WTC11 (cell line): Measurements from ENCODE around the gene MICAL2. TPM values are rescaled to one million over a fixed set of nuclear protein-coding genes. Genes with fewer than 3 reads are reported as not detected.

Experiments
- ATAC-seq: fragments of 200-7000 bp; cut with Tn5 transposase; 2 replicates; pipeline ENCODE4 v1.10.0; 2021; ENCODE audit warnings: mild to moderate bottlenecking, moderate library complexity
- CTCF ChIA-PET: fragments of 300-600 bp; sonication (Branson Sonifier 250); formaldehyde crosslinking; loops from one replicate; lab custom pipeline; 2021; ENCODE audit warnings: antibody characterized with exemption; lab: Charles Lee
- POLR2A ChIA-PET: fragments of 350-600 bp; sonication (Branson Sonifier 250); formaldehyde crosslinking; loops from one replicate; lab custom pipeline; 2021; ENCODE audit warnings: antibody characterized with exemption; lab: Charles Lee
- DNase-seq: peaks from one replicate; pipeline ENCODE4 v3.0.0; 2021; ENCODE audit warnings: low spot score
- H3K27ac Mint-ChIP-seq: 2 replicates; pipeline ENCODE4 v1.8.0; 2021; ENCODE audit warnings: mixed read lengths
- H3K27me3 Mint-ChIP-seq: 2 replicates; pipeline ENCODE4 v1.8.0; 2021; ENCODE audit warnings: low read depth, mild to moderate bottlenecking, moderate library complexity, mixed read lengths
- H3K36me3 Mint-ChIP-seq: 2 replicates; pipeline ENCODE4 v1.8.0; 2021; ENCODE audit warnings: mixed read lengths
- H3K4me1 Mint-ChIP-seq: 2 replicates; pipeline ENCODE4 v1.8.0; 2022; ENCODE audit warnings: mixed read lengths
- H3K4me3 Mint-ChIP-seq: 2 replicates; pipeline ENCODE4 v1.8.0; 2021; ENCODE audit warnings: mild to moderate bottlenecking, moderate library complexity, mixed read lengths
- H3K9me3 Mint-ChIP-seq: 2 replicates; pipeline ENCODE4 v1.8.0; 2021; ENCODE audit warnings: mixed read lengths
- CBFB ChIP-seq: sonication (generic); formaldehyde crosslinking; IDR thresholded peaks from 2 replicates; pipeline ENCODE4 v1.8.1; 2022; ENCODE audit warnings: mild to moderate bottlenecking, low read depth, missing genetic modification reagents
- CTCF ChIP-seq: fragments of 200-600 bp; IDR thresholded peaks from 2 replicates; pipeline ENCODE4 v1.8.0; 2022; ENCODE audit warnings: antibody characterized with exemption
- E2F1 ChIP-seq: sonication (generic); formaldehyde crosslinking; IDR thresholded peaks from 2 replicates; pipeline ENCODE4 v1.8.0; 2022; ENCODE audit warnings: mild to moderate bottlenecking, missing genetic modification reagents
- FOXJ3 ChIP-seq: sonication (generic); formaldehyde crosslinking; IDR thresholded peaks from 2 replicates; pipeline ENCODE4 v1.9.0; 2021; ENCODE audit warnings: missing genetic modification reagents, mild to moderate bottlenecking, borderline replicate concordance
- GABPB1 ChIP-seq: sonication (generic); formaldehyde crosslinking; IDR thresholded peaks from 2 replicates; pipeline ENCODE4 v1.8.1; 2023; ENCODE audit warnings: mild to moderate bottlenecking, missing genetic modification reagents
- HMGA2 ChIP-seq: fragments of 250-450 bp; sonication (Bioruptor Pico); IDR thresholded peaks from 2 replicates; pipeline ENCODE4 v1.4.0; 2021; ENCODE audit warnings: mild to moderate bottlenecking, moderate library complexity
- MLX ChIP-seq: sonication (generic); formaldehyde crosslinking; IDR thresholded peaks from 2 replicates; pipeline ENCODE4 v1.8.1; 2023; ENCODE audit warnings: mild to moderate bottlenecking, missing genetic modification reagents, moderate library complexity
- MYBL2 ChIP-seq: sonication (generic); formaldehyde crosslinking; IDR thresholded peaks from 2 replicates; pipeline ENCODE4 v1.8.1; 2023; ENCODE audit warnings: mild to moderate bottlenecking, moderate library complexity, missing genetic modification reagents
- NFATC4 ChIP-seq: fragments of 250-450 bp; sonication (Bioruptor Pico); IDR thresholded peaks from 2 replicates; pipeline ENCODE4 v1.9.0; 2021; ENCODE audit warnings: mild to moderate bottlenecking
- NR1H2 ChIP-seq: sonication (generic); formaldehyde crosslinking; IDR thresholded peaks from 2 replicates; pipeline ENCODE4 v1.9.0; 2021; ENCODE audit warnings: mild to moderate bottlenecking, moderate library complexity, missing genetic modification reagents
- SMAD3 ChIP-seq: sonication (generic); formaldehyde crosslinking; IDR thresholded peaks from 2 replicates; pipeline ENCODE4 v1.8.0; 2022; ENCODE audit warnings: missing genetic modification reagents, mild to moderate bottlenecking, borderline replicate concordance
- TEAD4 ChIP-seq: sonication (generic); formaldehyde crosslinking; IDR thresholded peaks from 2 replicates; pipeline ENCODE4 v1.8.0; 2022; ENCODE audit warnings: mild to moderate bottlenecking, missing genetic modification reagents
- ZBTB21 ChIP-seq: sonication (generic); formaldehyde crosslinking; IDR thresholded peaks from 2 replicates; pipeline ENCODE4 v1.8.1; 2023; ENCODE audit warnings: mild to moderate bottlenecking, missing genetic modification reagents, borderline replicate concordance
- ZNF121 ChIP-seq: sonication (generic); formaldehyde crosslinking; IDR thresholded peaks from 2 replicates; pipeline ENCODE4 v1.8.0; 2023; ENCODE audit warnings: missing genetic modification reagents
- ZNF138 ChIP-seq: sonication (generic); formaldehyde crosslinking; conservative IDR thresholded peaks from 2 replicates; pipeline ENCODE4 v1.8.1; 2022; ENCODE audit warnings: mild to moderate bottlenecking, moderate library complexity, missing genetic modification reagents
- ZNF263 ChIP-seq: sonication (generic); formaldehyde crosslinking; IDR thresholded peaks from 2 replicates; pipeline ENCODE4 v1.8.1; 2022; ENCODE audit warnings: low read depth, mild to moderate bottlenecking, moderate library complexity, missing genetic modification reagents
- ZNF317 ChIP-seq: sonication (generic); formaldehyde crosslinking; IDR thresholded peaks from 2 replicates; pipeline ENCODE4 v1.8.1; 2023; ENCODE audit warnings: low read depth, mild to moderate bottlenecking, moderate library complexity, missing genetic modification reagents, borderline replicate concordance
- ZNF396 ChIP-seq: fragments of 250-450 bp; sonication (Bioruptor Pico); IDR thresholded peaks from 2 replicates; pipeline ENCODE4 v1.8.0; 2021; ENCODE audit warnings: mild to moderate bottlenecking, moderate library complexity, borderline replicate concordance
- ZNF423 ChIP-seq: fragments of 250-450 bp; sonication (Bioruptor Pico); IDR thresholded peaks from 2 replicates; pipeline ENCODE4 v2.1.2; 2022; ENCODE audit warnings: mild to moderate bottlenecking, moderate library complexity
- total RNA-seq: library from RNA; stranded (reverse); gene quantifications from 3 replicates; pipeline ENCODE4 v1.2.3, GENCODE V29; 2021
- TF ChIP-seq, protein P1 (sequence below): sonication (generic); formaldehyde crosslinking; IDR thresholded peaks from 2 replicates; pipeline ENCODE4 v1.8.0; 2023; ENCODE audit warnings: missing genetic modification reagents, mild to moderate bottlenecking, borderline replicate concordance
- TF ChIP-seq, protein P2 (sequence below): sonication (generic); formaldehyde crosslinking; IDR thresholded peaks from 2 replicates; pipeline ENCODE4 v1.8.1; 2023; ENCODE audit warnings: mild to moderate bottlenecking, missing genetic modification reagents, moderate library complexity

The MICAL2 gene
- total RNA-seq, 1 experiment from 2014 or later: 3.1 TPM

GRCh38 chr11:12303421-12304149, 193.2 kb downstream of the MICAL2 start:
- Mint-ChIP-seq H3K9me3 (peaks cover 16% of the 10 kb centered on the region), H3K4me3 (no peak overlapping the region), H3K36me3 (no peaks in the 10 kb centered on the region), H3K27ac (no peak overlapping the region), H3K4me1 (0 out of 2 replicates have a peak, but pooled peaks cover 4% of the 10 kb centered on the region), H3K27me3 (no peaks in the 10 kb centered on the region; the same call in 1 of the 2 replicates)
- POLR2A ChIA-PET: no interaction called here
- no peak for ATAC-seq
- CTCF ChIA-PET: interaction anchor here (0.6 to 0.7 kb wide), 2 partner anchors 15 to 449 kb away, joined by 3 to 6 read pairs; no protein-coding TSS in a partner anchor
- TF ChIP-seq ZNF396 (CRISPR knock-in tag) (no peak), ZNF138 (no peak), ZNF317 (CRISPR knock-in tag) (no peak), HMGA2 (CRISPR knock-in tag) (peak; percentile 28; the same call in 1 of the 2 replicates)
- DNase-seq: no peak

DNA sequence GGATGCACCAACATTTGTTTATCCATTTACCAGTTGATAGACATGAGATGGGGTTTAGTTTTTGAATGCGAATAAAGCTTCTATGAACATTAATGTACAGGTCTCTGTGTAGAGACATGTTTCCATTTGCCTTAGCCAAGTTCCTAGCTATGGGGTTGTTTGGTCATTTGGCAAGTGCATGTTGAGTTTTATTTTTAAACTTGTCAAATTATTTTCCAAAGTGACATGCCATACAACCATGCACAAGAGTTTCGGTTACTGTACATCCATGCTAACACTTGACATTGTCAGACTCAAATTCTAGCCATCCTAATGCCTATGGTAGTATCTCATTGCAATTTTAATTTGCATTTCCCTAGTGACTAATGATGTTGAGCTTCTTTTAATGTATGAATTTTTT, 196.4 kb downstream of the MICAL2 start:
- H3K27me3 Mint-ChIP-seq: no peaks in the 10 kb centered on the region
- peaks cover 12% of the 10 kb centered on the region for H3K9me3 Mint-ChIP-seq
- H3K4me3 Mint-ChIP-seq: no peak overlapping the region
- no peaks in the 10 kb centered on the region for H3K36me3 Mint-ChIP-seq
- H3K27ac Mint-ChIP-seq: no peak overlapping the region
- DNase-seq: no peak
- POLR2A ChIA-PET: no interaction called here
- H3K4me1 Mint-ChIP-seq: 0 out of 2 replicates have a peak, but pooled peaks cover 4% of the 10 kb centered on the region
- no peak for ATAC-seq
- no peak for TF ChIP-seq NFATC4 (CRISPR knock-in tag)
- TF ChIP-seq ZBTB21 (CRISPR knock-in tag): no peak
- TF ChIP-seq MLX (CRISPR knock-in tag): no peak
- no peak for TF ChIP-seq MYBL2 (CRISPR knock-in tag)
- TF ChIP-seq ZNF121 (CRISPR knock-in tag): no peak
- no peak for TF ChIP-seq ZNF263
- TF ChIP-seq CTCF: no peak
- no peak for TF ChIP-seq CBFB (CRISPR knock-in tag)
- no peak for TF ChIP-seq TEAD4
- TF ChIP-seq GABPB1 (CRISPR knock-in tag): no peak
- TF ChIP-seq ZNF423: no peak
- TF ChIP-seq, protein P1, sequence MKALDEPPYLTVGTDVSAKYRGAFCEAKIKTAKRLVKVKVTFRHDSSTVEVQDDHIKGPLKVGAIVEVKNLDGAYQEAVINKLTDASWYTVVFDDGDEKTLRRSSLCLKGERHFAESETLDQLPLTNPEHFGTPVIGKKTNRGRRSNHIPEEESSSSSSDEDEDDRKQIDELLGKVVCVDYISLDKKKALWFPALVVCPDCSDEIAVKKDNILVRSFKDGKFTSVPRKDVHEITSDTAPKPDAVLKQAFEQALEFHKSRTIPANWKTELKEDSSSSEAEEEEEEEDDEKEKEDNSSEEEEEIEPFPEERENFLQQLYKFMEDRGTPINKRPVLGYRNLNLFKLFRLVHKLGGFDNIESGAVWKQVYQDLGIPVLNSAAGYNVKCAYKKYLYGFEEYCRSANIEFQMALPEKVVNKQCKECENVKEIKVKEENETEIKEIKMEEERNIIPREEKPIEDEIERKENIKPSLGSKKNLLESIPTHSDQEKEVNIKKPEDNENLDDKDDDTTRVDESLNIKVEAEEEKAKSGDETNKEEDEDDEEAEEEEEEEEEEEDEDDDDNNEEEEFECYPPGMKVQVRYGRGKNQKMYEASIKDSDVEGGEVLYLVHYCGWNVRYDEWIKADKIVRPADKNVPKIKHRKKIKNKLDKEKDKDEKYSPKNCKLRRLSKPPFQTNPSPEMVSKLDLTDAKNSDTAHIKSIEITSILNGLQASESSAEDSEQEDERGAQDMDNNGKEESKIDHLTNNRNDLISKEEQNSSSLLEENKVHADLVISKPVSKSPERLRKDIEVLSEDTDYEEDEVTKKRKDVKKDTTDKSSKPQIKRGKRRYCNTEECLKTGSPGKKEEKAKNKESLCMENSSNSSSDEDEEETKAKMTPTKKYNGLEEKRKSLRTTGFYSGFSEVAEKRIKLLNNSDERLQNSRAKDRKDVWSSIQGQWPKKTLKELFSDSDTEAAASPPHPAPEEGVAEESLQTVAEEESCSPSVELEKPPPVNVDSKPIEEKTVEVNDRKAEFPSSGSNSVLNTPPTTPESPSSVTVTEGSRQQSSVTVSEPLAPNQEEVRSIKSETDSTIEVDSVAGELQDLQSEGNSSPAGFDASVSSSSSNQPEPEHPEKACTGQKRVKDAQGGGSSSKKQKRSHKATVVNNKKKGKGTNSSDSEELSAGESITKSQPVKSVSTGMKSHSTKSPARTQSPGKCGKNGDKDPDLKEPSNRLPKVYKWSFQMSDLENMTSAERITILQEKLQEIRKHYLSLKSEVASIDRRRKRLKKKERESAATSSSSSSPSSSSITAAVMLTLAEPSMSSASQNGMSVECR (CRISPR knock-in tag): no peak
- TF ChIP-seq SMAD3 (CRISPR knock-in tag): no peak
- TF ChIP-seq E2F1 (CRISPR knock-in tag): no peak
- TF ChIP-seq ZNF317 (CRISPR knock-in tag): no peak
- TF ChIP-seq, protein P2, sequence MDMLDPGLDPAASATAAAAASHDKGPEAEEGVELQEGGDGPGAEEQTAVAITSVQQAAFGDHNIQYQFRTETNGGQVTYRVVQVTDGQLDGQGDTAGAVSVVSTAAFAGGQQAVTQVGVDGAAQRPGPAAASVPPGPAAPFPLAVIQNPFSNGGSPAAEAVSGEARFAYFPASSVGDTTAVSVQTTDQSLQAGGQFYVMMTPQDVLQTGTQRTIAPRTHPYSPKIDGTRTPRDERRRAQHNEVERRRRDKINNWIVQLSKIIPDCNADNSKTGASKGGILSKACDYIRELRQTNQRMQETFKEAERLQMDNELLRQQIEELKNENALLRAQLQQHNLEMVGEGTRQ: no peak
- TF ChIP-seq NR1H2 (CRISPR knock-in tag): no peak
- no peak for TF ChIP-seq FOXJ3
- CTCF ChIA-PET: interaction anchor here (2.6 kb wide), 1 partner anchor 18 kb away, joined by 10 read pairs; no protein-coding TSS in a partner anchor
